T-helper 2 cell (primary cell): ENCODE results near the gene ROCK2.
"Not testable (repeated sequence)": the region's sequence is repeated elsewhere in the genome, so short reads cannot be mapped to it uniquely, and the experiment has no call there.

Experiments used
- DNase-seq, 5 experiments: peaks; one replicate each; pipeline versions ENCODE4 v3.0.0 to v3.0.0-alpha.2; 2012 to 2022

ROCK2 gene

GRCh38 chr2:11339508-11340083, 4.8 kb downstream of the ROCK2 start:
- DNase-seq, result no peak

DNA sequence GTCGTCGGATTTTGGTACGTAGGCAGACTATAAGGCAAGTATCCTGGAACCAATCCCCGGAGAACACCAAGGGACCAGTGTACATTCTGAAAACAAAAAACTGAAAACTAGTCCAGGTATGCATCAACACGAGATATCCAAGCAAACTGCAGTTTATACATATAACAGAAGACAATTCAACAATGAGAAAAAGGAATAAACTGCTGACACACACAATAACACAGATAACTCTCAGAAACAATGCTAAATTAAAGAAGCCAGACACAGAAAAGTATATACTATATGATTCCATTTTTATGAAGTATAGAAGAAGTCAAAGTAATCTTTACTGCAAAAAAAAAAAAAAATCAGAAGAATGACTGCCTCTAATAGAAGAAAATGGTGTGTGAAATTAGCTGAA, 5.9 kb downstream of the ROCK2 start:
- no peak for DNase-seq

DNA sequence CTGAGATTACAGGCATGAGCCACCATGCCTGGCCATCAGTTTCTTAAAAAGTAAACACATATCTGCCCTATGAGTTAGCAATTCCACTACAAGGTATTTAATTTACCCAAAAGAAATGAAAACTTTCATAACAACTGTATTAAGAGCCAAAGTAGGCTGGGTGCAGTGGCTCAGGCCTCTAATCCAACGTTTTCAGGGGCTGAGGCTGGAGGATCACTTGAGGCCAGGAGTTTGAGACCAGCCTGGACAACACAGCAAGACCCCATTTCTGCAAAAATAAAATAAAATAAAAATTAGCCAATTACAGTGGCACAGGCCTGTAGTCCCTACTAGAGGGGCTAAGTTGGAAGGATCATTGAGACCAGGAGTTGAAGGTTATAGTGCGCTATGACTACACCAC, 6.5 kb downstream of the ROCK2 start:
- no peak for DNase-seq

DNA sequence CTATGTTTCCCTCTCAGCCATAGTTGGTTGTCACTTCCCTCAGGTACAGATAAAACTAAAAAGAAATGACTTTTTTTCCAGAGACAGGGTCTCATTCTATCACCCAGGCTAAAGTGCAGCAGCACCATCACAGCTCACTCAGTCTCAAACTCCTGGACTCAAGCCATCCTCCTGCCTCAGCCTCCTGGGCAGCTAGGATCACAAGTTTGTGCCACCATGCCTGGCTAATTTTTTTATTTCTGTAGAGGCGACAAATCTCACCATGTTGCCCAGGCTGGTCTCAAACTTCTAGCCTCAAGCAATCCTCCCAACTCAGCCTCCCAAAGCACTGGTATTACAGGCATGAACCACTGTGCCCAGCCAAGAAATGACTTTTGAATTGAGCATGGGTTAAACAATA, 8.2 kb downstream of the ROCK2 start:
- no peak for DNase-seq

- DNase-seq, result no peak
These were observed 10.8 kb downstream of the ROCK2 start for GRCh38 chr2:11333427-11334183.

DNA sequence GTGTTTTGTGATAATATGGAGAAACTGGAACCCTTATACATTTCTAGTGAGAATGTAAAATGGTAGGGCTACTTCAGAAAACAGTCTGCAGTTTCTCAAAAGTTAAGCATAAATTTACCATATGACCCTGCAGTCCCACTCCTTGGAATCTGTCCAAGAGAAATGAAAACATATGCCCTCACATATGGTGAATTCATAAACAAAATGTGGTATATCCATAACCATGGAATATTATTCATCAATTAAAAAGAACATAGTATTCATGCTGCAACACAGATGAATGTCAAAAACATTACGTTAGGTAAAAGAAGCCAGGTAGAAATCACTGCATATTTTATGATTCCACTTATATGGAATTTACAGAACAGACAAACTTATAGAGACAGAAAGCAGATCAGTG, 11.8 kb downstream of the ROCK2 start:
- no peak for DNase-seq

GRCh38 chr2:11330457-11331142, 13.8 kb downstream of the ROCK2 start:
- no peak for DNase-seq

DNA sequence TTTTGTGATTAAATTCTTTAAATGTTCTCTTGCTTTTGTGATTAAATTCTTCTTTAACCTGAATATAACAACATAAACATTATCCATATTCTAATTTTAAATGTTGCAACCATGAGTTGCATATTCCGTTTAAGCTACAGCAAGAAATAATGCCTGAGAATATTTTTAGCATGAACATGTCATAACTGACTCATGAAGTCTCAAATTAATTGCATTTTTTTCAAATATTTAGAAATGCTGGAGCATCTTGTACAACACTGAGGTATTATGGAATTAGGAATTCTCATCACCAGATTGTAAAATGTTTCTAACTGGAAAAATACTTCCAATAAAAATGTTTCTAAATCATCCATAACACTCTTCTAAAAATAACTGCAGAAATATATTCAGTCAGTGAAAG, 14.7 kb downstream of the ROCK2 start:
- DNase-seq, result no peak

DNA sequence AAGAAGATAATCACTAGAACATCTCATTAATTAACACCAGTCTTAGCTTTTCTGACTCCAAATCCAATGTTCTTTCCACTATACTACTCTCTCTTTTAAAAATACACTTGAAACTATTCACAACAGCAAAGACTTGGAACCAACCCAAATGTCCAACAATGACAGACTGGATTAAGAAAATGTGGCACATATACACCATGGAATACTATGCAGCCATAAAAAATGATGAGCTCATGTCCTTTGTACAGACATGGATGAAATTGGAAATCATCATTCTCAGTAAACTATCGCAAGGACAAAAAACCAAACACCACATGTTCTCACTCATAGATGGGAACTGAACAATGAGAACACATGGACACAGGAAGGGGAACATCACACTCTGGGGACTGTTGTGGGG, 15.9 kb downstream of the ROCK2 start:
- not testable (repeated sequence) for DNase-seq

GRCh38 chr2:11327871-11328270, 16.6 kb downstream of the ROCK2 start:
- DNase-seq, result no peak

DNA sequence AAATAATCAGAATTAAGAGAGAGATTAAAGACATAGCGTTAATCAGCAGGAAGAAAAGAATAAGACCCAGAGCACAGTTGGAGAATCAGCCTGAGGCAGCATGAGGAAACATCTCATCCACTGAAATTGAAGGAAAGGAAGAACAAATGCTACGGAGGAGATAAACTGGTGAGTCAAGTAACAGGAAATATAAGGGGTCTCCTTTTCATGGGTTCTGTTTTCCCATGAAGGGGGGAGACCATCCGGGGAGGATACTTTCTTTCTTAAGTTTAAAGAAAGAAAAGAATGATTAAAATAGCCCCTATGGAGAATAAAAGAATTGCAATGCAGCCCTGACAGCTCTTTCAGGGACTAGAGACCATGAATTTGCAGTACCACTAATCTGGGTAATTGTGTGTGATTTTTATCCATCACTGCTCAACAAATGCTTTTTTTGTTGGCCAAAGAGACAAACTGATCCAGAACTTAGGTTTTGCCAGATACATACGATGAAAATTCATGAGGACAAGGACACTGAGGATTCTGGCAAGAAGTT, 17.7 kb downstream of the ROCK2 start:
- DNase-seq, result no peak

GRCh38 chr2:11325961-11326676, 18.3 kb downstream of the ROCK2 start:
- DNase-seq, result no peak

GRCh38 chr2:11321847-11322246, 22.6 kb downstream of the ROCK2 start:
- DNase-seq, result no peak

- no peak for DNase-seq
These were observed 23.5 kb downstream of the ROCK2 start for GRCh38 chr2:11320698-11321492.

DNA sequence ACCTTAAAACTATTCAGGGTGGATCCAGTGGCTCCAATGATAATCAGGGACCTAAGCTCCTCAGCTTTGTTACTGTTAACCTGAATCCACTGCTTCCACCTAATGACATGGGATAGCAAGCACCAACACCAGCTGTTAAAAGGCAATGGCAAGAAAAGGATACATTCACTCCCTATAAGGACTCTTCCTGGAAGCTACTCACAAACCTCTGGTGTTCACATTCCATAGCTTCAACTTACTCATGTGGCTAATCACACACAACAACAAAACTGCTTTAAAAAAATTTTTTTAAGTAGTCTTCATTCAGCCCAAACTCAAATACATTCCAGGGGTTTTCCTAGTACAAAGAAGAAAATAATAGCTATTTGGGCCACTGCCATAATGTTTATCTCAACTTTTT, 24.5 kb downstream of the ROCK2 start:
- no peak for DNase-seq

DNA sequence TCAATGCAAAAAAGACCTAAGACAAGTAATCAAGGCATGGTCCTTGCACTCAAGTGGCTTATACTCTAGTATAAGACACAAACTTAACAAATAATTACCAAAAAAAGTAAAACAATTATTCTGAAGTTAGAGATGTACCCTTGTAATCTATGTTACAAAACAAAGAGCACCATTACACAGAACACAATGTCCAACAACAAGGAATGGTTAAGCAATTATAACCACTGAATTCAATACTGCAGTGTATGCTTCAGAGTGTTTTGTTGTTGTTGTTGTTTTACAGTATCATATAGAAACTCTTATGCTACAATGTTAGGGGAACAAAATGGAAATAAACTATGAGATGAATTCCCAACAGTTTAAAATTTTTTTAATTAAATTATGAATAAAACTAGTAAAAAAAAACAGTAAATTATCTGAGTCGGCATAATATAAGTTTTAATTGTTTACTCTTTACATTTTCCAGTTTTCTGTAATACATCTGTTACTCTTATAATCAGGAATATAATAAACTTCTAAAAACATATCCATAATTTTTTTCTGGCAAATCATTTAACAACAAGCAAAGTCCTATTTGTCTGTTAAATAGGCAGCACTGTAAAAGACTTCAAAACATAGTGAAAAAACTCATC, 29.2 kb downstream of the ROCK2 start:
- no peak for DNase-seq

DNA sequence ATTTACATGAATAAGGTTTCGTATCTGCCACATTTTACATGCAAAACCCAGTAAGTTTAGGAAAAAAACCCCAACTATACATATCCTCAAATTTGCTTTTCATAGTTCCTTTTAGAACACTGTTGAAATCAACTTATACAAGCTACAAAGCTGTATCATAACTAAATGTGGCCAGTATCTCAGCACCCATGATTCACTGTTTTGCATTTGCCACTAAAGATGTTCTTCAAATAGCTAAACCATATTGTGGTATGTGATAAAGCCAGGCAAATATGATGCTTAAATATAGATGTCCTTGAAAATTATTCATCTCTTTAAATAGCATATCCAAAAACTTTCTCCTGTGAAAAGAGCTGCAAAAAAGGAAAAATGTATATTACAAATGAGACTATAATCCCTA, 29.9 kb downstream of the ROCK2 start:
- DNase-seq, result no peak

- DNase-seq, result no peak
These were observed 31.5 kb downstream of the ROCK2 start for GRCh38 chr2:11312770-11313471.

DNA sequence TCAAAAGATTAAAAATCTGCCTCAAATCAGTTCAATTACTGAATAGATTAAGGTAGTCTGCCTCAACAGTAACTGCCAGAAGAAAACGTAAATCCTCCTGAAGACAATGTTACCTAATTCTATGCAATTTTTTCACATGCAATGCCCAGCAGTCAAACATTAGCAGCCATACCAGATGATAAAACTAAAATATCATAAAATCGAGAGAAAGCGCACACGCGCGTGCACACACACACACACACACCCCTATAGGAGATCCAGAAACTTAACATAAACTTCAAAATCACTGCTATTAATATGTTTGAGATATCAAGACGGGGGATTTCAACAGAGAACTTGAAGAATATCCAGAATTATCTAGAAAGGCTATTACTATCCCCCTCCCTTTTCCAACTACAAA, 32.9 kb downstream of the ROCK2 start:
- DNase-seq, result no peak

DNA sequence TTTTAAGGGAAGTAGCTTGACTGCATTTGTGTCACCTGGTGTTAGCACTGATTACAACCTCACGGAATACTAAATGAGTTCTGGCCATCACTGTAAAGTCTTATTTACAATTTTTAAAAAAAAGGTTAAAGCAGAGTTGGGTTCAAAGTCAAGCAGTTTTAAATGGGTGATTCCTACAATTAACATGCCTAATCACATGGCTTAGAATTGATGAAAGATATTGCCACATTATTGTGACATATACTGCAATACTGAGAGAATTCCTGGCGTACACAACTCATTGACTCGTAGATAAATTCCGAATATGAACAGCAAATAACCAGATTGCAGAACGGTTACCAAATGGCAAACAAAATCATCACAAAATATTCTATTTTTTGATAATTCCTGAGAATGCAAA, 34.2 kb downstream of the ROCK2 start:
- DNase-seq, result no peak

GRCh38 chr2:11309706-11310105, 34.7 kb downstream of the ROCK2 start:
- DNase-seq, result no peak
